ENCODE measurements around the gene SMAD3.

The SMAD3 gene

DNA sequence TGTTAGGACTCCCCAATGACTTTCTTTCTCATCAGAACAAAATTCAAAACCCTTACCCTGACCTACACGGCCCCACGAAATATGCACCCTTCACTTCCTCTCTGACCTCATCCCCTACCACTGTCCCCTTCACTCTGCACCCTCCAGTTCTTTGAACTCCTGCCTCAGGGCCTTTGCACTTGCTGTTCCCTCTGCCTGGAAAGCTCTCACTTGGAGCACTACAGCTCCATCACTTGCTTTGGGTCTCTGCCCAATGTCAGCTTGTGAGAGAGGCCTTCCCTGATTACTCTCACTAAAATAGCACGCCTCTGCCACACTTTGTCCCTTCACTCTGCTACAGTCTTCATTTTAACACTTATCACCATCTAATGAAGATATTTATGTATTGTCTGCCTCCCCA, 32.8 kb upstream of the SMAD3 start:
- Histone ChIP-seq H3K4me2 (ENCODE audit: insufficient read depth, low read length) (no peak overlapping the region), H3K9ac (ENCODE audit: low read depth, low read length) (no peak overlapping the region), H3K27me3 (ENCODE audit: insufficient read depth, low read length, poor library complexity) (peaks cover 8% of the 10 kb centered on the region), H3K27ac (ENCODE audit: low read length) (no peak overlapping the region), H3K4me3 (ENCODE audit: low read depth in 1 of 2, low read length in 2 of 2) (no peak overlapping the region), H3K4me1 (ENCODE audit: insufficient read depth, low read length) (no peaks in the 10 kb centered on the region), H3K36me3 (ENCODE audit: insufficient read depth, low read length) (no peaks in the 10 kb centered on the region), H3K79me2 (ENCODE audit: insufficient read depth, low read length) (no peaks in the 10 kb centered on the region), H4K20me1 (ENCODE audit: insufficient read depth, low read length) (no peaks in the 10 kb centered on the region), H3K9me3 (ENCODE audit: insufficient read depth, low read length, severe bottlenecking) (no peaks in the 10 kb centered on the region), H2AFZ (ENCODE audit: low read depth, low read length) (no peak overlapping the region)
- ATAC-seq (ENCODE audit: insufficient read depth, low read depth) (no peak), DNase-seq (no peak)
- no peak for TF ChIP-seq CTCF (IDR thresholded peaks at IDR 0.05; ENCODE audit: borderline replicate concordance, extremely low read depth, low read length, poor library complexity, severe bottlenecking)
- TF ChIP-seq EZH2 (IDR thresholded peaks at IDR 0.05; ENCODE audit: borderline replicate concordance, low read depth, low read length, severe bottlenecking) = no peak

DNA sequence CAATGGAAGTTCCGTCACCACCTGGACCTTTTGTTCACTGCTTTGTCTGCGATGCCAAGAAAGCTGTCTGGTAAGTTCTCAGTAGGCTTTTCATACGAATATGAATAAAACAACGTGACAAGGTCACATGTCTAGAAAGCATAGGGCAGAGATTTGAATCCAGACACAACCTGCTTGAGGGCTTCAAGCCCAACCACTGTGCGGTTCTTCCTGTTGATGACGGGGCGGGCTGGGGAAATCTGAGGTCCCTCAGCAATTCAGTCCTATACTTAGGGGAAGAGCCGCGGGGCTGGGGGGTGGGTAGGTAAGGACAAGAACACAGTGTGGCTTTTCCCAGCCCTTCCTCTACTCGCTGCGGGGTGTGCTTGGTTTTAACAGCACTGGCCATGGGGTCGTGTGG, 32.4 kb upstream of the SMAD3 start:
- no peak overlapping the region for H3K27ac ChIP-seq (ENCODE audit: low read length)
- no peak overlapping the region for H3K9ac ChIP-seq (ENCODE audit: low read depth, low read length)
- DNase-seq (no peak), ATAC-seq (ENCODE audit: insufficient read depth, low read depth) (no peak)
- no peaks in the 10 kb centered on the region for H3K9me3 ChIP-seq (ENCODE audit: insufficient read depth, low read length, severe bottlenecking)
- no peaks in the 10 kb centered on the region for H4K20me1 ChIP-seq (ENCODE audit: insufficient read depth, low read length)
- no peaks in the 10 kb centered on the region for H3K36me3 ChIP-seq (ENCODE audit: insufficient read depth, low read length)
- H2AFZ ChIP-seq (ENCODE audit: low read depth, low read length) = no peak overlapping the region
- TF ChIP-seq EZH2 (IDR thresholded peaks at IDR 0.05; ENCODE audit: borderline replicate concordance, low read depth, low read length, severe bottlenecking) (no peak), CTCF (IDR thresholded peaks at IDR 0.05; ENCODE audit: borderline replicate concordance, extremely low read depth, low read length, poor library complexity, severe bottlenecking) (no peak)
- no peaks in the 10 kb centered on the region for H3K79me2 ChIP-seq (ENCODE audit: insufficient read depth, low read length)
- H3K27me3 ChIP-seq (ENCODE audit: insufficient read depth, low read length, poor library complexity) = peaks cover 8% of the 10 kb centered on the region
- H3K4me1 ChIP-seq (ENCODE audit: insufficient read depth, low read length) = no peaks in the 10 kb centered on the region
- H3K4me3 ChIP-seq (ENCODE audit: low read depth in 1 of 2, low read length in 2 of 2) = no peak overlapping the region
- no peak overlapping the region for H3K4me2 ChIP-seq (ENCODE audit: insufficient read depth, low read length)

DNA sequence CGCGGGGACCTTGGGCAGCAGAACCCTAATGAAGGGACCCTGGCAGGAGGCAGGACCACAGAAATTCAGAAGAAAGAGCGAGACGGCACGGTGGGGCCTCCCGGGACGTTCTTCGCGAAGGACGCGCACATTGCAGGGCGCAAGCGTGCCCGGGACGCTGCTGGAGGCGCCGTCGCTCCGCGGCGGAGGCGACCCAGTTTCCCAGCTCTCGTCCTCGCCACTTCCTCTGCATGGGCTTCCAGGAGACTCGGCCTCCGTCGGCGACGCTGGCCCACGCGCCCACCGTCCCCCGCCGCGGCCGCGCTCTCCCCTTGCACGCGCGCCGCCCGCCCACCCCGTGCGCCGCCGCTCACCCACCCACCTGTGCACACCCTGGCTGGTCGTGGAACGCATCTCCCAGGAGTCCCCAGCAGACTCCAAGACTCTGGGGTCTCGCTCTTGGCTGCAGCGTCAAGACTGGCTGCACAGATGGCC, 31.8 kb upstream of the SMAD3 start:
- Histone ChIP-seq H3K27me3 (ENCODE audit: insufficient read depth, low read length, poor library complexity) (peaks cover 8% of the 10 kb centered on the region), H4K20me1 (ENCODE audit: insufficient read depth, low read length) (no peaks in the 10 kb centered on the region), H3K79me2 (ENCODE audit: insufficient read depth, low read length) (no peaks in the 10 kb centered on the region), H3K36me3 (ENCODE audit: insufficient read depth, low read length) (no peaks in the 10 kb centered on the region), H3K9me3 (ENCODE audit: insufficient read depth, low read length, severe bottlenecking) (no peaks in the 10 kb centered on the region), H3K9ac (ENCODE audit: low read depth, low read length) (no peak overlapping the region), H3K4me1 (ENCODE audit: insufficient read depth, low read length) (no peaks in the 10 kb centered on the region), H3K4me3 (ENCODE audit: low read depth in 1 of 2, low read length in 2 of 2) (no peak overlapping the region), H3K4me2 (ENCODE audit: insufficient read depth, low read length) (no peak overlapping the region), H3K27ac (ENCODE audit: low read length) (no peak overlapping the region), H2AFZ (ENCODE audit: low read depth, low read length) (no peak overlapping the region)
- ATAC-seq (ENCODE audit: insufficient read depth, low read depth) = no peak
- TF ChIP-seq EZH2 (IDR thresholded peaks at IDR 0.05; ENCODE audit: borderline replicate concordance, low read depth, low read length, severe bottlenecking) (no peak), CTCF (IDR thresholded peaks at IDR 0.05; ENCODE audit: borderline replicate concordance, extremely low read depth, low read length, poor library complexity, severe bottlenecking) (no peak)
- no peak for DNase-seq

DNA sequence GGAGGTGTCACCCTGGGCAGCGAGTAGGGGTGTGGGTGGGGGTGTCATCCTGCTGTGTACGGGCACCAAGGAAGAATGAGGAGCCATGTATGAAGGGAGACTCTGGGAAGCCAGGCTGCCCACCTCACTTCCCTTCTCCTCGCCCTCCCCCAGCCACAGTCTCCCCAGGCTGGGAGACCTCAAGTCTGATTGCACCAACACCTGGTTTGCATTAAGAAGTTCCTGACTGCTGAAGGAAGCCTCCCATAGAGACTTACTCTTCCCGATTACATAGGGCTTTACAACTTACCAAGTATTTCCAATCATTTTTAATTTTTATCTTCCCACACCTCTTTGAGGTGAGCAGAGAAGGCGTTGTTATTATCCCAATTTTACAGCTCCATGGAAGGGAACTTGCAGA, 29.5 kb upstream of the SMAD3 start:
- no peak overlapping the region for H3K27ac ChIP-seq (ENCODE audit: low read length)
- H3K36me3 ChIP-seq (ENCODE audit: insufficient read depth, low read length) = no peaks in the 10 kb centered on the region
- no peaks in the 10 kb centered on the region for H3K9me3 ChIP-seq (ENCODE audit: insufficient read depth, low read length, severe bottlenecking)
- DNase-seq (no peak), ATAC-seq (ENCODE audit: insufficient read depth, low read depth) (no peak)
- no peaks in the 10 kb centered on the region for H3K79me2 ChIP-seq (ENCODE audit: insufficient read depth, low read length)
- no peak overlapping the region for H2AFZ ChIP-seq (ENCODE audit: low read depth, low read length)
- no peak overlapping the region for H3K9ac ChIP-seq (ENCODE audit: low read depth, low read length)
- H4K20me1 ChIP-seq (ENCODE audit: insufficient read depth, low read length) = no peaks in the 10 kb centered on the region
- no peak overlapping the region for H3K4me3 ChIP-seq (ENCODE audit: low read depth in 1 of 2, low read length in 2 of 2)
- H3K4me2 ChIP-seq (ENCODE audit: insufficient read depth, low read length) = no peak overlapping the region
- no peaks in the 10 kb centered on the region for H3K4me1 ChIP-seq (ENCODE audit: insufficient read depth, low read length)
- peaks cover 8% of the 10 kb centered on the region for H3K27me3 ChIP-seq (ENCODE audit: insufficient read depth, low read length, poor library complexity)
- TF ChIP-seq EZH2 (IDR thresholded peaks at IDR 0.05; ENCODE audit: borderline replicate concordance, low read depth, low read length, severe bottlenecking) = no peak
- TF ChIP-seq CTCF (IDR thresholded peaks at IDR 0.05; ENCODE audit: borderline replicate concordance, extremely low read depth, low read length, poor library complexity, severe bottlenecking) = no peak
